GM21526 (cell line): Measurements from ENCODE around the gene ATP5MK.
"Not testable (repeated sequence)": the region's sequence is repeated elsewhere in the genome, so short reads cannot be mapped to it uniquely, and the experiment has no call there.

Experiments
- ATAC-seq: cut with Tn5 transposase; IDR thresholded peaks from one replicate; pipeline ENCODE4 v1.9.1; 2021; ENCODE audit warnings: moderate library complexity; ENCODE audit not compliant: unreplicated experiment, low FRiP score

Gene ATP5MK

GRCh38 chr10:103397191-103397825 is 1.0 kb upstream of the ATP5MK start:
- ATAC-seq: no peak

DNA sequence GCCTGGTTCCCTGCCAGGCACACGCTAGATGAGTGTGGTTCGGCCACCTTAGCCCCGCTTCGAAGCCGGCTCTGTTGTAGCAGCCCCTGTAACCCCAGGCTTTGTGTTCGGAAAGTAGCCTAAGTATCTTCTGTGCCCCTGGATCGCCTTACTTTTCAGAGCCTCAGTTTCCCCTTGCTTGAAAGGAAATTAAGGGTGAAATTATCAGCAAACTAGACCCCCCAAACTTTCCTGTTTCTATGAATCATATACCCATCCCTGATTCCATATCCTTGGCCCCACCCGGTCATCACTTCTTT is 463 bp upstream of the ATP5MK start:
- ATAC-seq: no peak

DNA sequence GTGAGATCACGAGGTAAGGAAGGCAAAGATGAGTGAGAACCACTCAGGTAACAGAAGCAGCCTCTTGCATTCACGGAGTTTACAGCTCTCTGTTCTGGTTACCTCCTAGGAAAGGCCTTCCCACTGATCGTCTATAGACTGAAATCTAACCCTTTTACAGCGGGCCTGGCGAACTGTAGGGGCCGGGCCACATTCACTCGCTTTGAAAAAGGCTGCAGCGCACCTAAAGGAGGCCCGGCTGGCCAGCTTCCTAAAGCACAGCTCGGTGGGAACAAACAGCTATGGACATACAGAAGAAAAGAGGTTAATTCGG is 565 bp downstream of the ATP5MK start:
- no peak for ATAC-seq

DNA sequence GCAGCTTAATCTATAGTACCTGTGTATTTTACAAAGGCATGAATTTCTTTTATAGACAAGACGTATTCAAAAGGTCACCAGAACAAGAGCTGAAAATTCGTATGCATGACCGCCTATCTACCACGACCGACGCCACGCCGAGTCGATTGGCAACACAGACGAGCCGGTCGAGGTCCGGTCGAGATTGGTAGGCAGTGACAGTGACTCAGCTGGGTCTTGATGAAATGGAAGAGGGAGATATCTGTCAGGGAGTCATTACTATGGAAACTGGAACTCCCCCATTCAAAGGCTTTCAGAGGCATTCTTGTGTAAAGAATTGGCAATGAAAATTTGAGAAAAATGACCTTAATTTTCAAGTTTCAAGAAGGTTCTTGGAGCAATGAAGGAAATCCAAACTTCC is 2.1 kb downstream of the ATP5MK start:
- ATAC-seq: no peak

GRCh38 chr10:103382769-103383168 is 13.5 kb downstream of the ATP5MK start:
- ATAC-seq: no peak

DNA sequence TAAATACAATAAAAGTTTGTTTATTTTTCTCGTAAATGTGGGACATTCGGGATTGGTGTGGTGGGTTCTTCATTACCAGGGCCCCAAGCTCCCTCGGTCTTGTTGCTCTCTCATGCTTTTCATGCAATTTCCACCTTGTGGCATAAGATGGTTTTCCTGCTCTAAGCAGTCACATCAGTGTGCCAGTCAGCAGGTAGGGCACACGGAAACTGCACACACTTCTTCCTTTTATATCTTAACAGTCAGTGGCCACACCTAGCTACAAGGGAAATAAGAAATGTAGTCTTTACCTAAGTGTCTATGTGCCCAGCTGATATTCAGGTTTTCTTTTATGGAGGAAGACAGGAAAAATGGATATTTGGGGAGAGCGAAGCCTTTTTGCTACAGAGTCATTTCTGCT is 22.0 kb downstream of the ATP5MK start:
- ATAC-seq: no peak

- no peak for ATAC-seq
Measured at GRCh38 chr10:103373544-103373943, 22.7 kb downstream of the ATP5MK start.

GRCh38 chr10:103367782-103368518 is 28.3 kb downstream of the ATP5MK start, which contains the start of gene TAF5:
TSS of gene TAF5 (plus strand) at chr10:103367976. CDS start at chr10:103367990, 14 bp downstream.
- ATAC-seq: peak; percentile 42

GRCh38 chr10:103367379-103367781 is 28.9 kb downstream of the ATP5MK start:
- ATAC-seq: no peak

DNA sequence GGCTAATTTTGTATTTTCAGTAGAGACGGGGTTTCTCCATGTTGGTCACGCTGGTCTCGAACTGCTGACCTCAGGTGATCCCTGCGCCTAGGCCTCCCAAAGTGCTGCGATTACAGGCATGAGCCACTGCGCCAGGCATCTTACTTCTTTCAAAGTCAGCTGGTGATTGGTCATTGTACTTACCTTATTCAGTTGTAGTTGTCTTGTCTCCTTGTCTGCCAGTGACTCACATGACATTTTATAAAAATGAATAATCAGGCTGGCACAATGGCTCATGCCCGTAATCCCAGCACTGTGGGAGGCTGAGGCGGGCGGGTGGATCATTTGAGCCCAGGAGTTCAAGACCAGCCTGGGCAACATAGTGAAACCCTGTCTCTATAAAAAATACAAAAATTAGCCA is 35.5 kb downstream of the ATP5MK start:
- not testable (repeated sequence) for ATAC-seq

GRCh38 chr10:103359493-103359892 is 36.8 kb downstream of the ATP5MK start:
- not testable (repeated sequence) for ATAC-seq

GRCh38 chr10:103355906-103356599 is 40.2 kb downstream of the ATP5MK start:
- ATAC-seq: no peak

DNA sequence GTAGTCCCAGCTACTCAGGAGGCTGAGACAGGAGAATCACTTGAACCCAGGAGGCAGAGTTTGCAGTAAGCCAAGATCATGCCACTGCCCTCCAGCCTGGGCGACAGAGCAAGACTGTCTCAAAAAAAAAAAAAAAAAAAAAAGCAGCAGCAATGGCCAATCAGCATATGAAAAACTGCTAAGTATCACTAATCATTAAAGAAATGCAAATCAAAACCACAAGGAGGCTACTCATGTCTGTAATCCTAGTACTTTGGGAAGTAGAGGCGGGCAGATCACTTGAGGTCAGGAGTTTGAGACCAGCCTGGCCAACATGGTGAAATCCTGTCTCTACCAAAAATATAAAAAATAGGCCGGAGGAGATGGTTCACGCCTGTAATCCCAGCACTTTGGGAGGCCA is 41.7 kb downstream of the ATP5MK start:
- not testable (repeated sequence) for ATAC-seq

DNA sequence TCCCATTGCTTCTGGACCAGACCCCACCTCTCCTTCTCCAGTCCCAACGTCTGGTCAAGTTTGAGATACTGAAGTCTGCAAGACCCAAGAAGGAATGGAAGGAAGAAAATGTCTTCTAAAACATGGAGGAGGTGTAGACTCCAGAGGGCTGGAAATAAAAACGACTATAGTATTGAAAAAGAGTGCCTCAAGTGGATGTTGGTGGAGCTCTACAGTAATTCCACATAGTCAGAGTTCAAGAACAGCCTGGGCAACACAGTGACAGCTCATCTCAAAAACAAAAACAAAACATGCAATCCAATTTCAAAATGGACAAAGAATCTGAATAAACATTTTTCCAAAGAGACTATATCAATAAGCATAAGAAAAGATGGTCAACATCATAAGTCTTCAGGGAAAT is 43.0 kb downstream of the ATP5MK start:
- ATAC-seq: no peak

DNA sequence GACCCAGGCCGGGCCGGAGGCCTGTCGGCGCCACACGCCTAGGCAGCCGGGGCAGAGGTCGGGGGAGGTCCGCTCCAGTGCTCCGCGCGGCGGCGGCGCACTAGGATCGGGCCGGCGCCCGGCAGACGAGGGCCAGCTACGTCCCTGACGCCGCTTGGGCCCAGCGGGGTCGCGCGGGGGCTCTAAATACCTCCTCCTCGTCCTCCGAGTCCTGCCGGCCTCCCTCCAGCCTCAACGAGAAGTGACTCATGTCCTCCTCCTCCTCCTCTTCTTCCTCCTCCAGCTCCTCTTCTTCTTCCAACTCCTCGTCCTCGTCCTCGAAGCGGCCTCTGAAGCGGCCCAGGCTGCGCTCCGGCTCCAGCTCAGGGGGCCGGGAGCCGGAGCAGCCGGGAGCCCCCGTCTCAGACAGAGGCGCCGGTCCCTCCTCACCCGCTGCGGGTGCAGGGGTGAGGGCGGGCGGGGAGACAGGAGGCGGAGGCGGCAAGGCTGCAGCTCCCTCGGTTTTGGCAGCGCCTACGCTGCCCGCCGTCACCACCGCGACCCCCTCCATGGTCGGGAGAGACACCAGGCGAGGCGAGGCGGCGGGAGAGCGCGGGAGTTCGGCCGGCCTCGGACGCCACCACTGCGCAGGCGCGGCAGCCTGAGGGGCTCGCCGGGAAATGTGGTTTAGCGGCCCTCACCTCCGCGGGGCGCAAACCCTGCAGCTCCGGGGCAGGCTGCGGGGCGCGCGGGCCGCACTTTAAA is 45.6 kb downstream of the ATP5MK start, which contains the start of gene PCGF6:
Gene PCGF6, minus strand, starts transcription at position 624 of the 744 bp plus-strand sequence. Its CDS starts 74 bp downstream, at position 550.
- ATAC-seq: peak; percentile 81

- ATAC-seq: no peak
Measured at GRCh38 chr10:103350175-103350516, 46.1 kb downstream of the ATP5MK start.
